K562 (cell line): ENCODE data around the gene LSM4. TPM values are rescaled to one million over a fixed set of nuclear protein-coding genes. Genes with fewer than 3 reads are reported as not detected.

Experiments used
- BCLAF1 ChIP-seq, 2 experiments: fragments of 450-650 bp in 1 of 2; IDR thresholded peaks; 2 replicates each; pipeline ENCODE4 v1.6.1; 2011 to 2017; ENCODE audit warnings: low read depth in 2 of 2, antibody characterized with exemption in 1 of 2, borderline replicate concordance in 1 of 2, low read length in 1 of 2, mild to moderate bottlenecking in 1 of 2, mixed read lengths in 1 of 2; ENCODE audit not compliant: control insufficient read depth in 1 of 2
- CREBBP ChIP-seq: IDR thresholded peaks from one replicate; pipeline ENCODE4 v1.6.1; 2012; ENCODE audit warnings: low read depth, mild to moderate bottlenecking, control low read depth, inconsistent platforms, low read length
- CREM ChIP-seq: IDR thresholded peaks from 2 replicates; pipeline ENCODE4 v1.6.1; 2014; ENCODE audit warnings: antibody characterized with exemption, low read depth
- DEAF1 ChIP-seq: fragments of 450-650 bp; formaldehyde crosslinking; IDR thresholded peaks from 2 replicates; pipeline ENCODE4 v1.4.0; 2020; ENCODE audit warnings: mild to moderate bottlenecking, moderate library complexity
- ELK1 ChIP-seq: sonication (generic); formaldehyde crosslinking; IDR thresholded peaks from 2 replicates; pipeline ENCODE4 v1.8.1; 2022; ENCODE audit warnings: missing genetic modification reagents
- GTF2B ChIP-seq: IDR thresholded peaks from 2 replicates; pipeline ENCODE4 v1.6.1; 2011; ENCODE audit not compliant: insufficient read length; ENCODE audit errors: extremely low read depth
- HCFC1 ChIP-seq: IDR thresholded peaks from 2 replicates; pipeline ENCODE4 v1.6.1; 2012; ENCODE audit warnings: low read depth, low read length, improper control_type of control experiment
- HDAC1 ChIP-seq, 2 experiments: fragments of 450-650 bp; IDR thresholded peaks; 2 replicates each; pipeline ENCODE4 v1.6.1; 2016 to 2017; ENCODE audit warnings: inconsistent platforms in 1 of 2, mild to moderate bottlenecking in 1 of 2, moderate library complexity in 1 of 2
- HNRNPH1 ChIP-seq: fragments of 200-400 bp; formaldehyde crosslinking; optimal IDR thresholded peaks from 2 replicates; pipeline ENCODE3; 2017; ENCODE audit warnings: low read depth, mild to moderate bottlenecking, low read length, moderate library complexity
- MAFK ChIP-seq: IDR thresholded peaks from 2 replicates; pipeline ENCODE4 v1.6.1; 2011; ENCODE audit warnings: low read length, improper control_type of control experiment
- MEF2D ChIP-seq: conservative IDR thresholded peaks from 2 replicates; pipeline ENCODE4 v1.6.1; 2016; ENCODE audit warnings: low read depth, missing genetic modification characterization, missing compliant biosample characterization
- RAD21 ChIP-seq, 2 experiments: fragments of 250-450 bp in 1 of 2; fragments of 450-650 bp in 1 of 2; sonication (Bioruptor Pico) in 1 of 2; formaldehyde crosslinking in 1 of 2; IDR thresholded peaks in 1 of 2; conservative IDR thresholded peaks in 1 of 2; 2 replicates each; pipeline versions ENCODE4 v1.4.0 to v1.8.0; 2020 to 2022; ENCODE audit warnings: mild to moderate bottlenecking in 2 of 2, moderate library complexity in 1 of 2
- RB1 ChIP-seq: fragments of 450-650 bp; IDR thresholded peaks from 2 replicates; pipeline ENCODE4 v1.6.1; 2017; ENCODE audit warnings: low read depth, mild to moderate bottlenecking
- SMAD2 ChIP-seq: fragments of 150-350 bp; IDR thresholded peaks from 2 replicates; pipeline ENCODE4 v1.6.1; 2014; ENCODE audit warnings: low read depth, mild to moderate bottlenecking, low read length
- SMARCA5 ChIP-seq: fragments of 450-650 bp; IDR thresholded peaks from 2 replicates; pipeline ENCODE4 v1.6.1; 2016
- ZKSCAN1 ChIP-seq: fragments of 150-350 bp; IDR thresholded peaks from 2 replicates; pipeline ENCODE4 v1.6.1; 2016; ENCODE audit warnings: low read depth, low read length
- polyA plus RNA-seq, 8 experiments: library from polyadenylated mRNA; depleted of rRNA in 4 of 8; stranded (reverse) in 5 of 8; unstranded in 3 of 8; fragments of >200 nt; fragmentation: Nextera tagmentation in 2 of 8; fragmentation: Illumina TruSeq in 1 of 8; extraction: Ambion mirVana in 2 of 8; extraction: Trizol in 1 of 8; gene quantifications; 2 replicates each; pipeline versions ENCODE4 v1.2.1 to v1.2.3, GENCODE V29; 2011 to 2014; ENCODE audit warnings: inconsistent platforms in 1 of 8, missing spikeins in 1 of 8
- total RNA-seq, 7 experiments: library from RNA; depleted of rRNA in 6 of 7; stranded (reverse); fragments of >200 nt in 6 of 7; fragmentation: Illumina TruSeq in 2 of 7; extraction: Trizol in 2 of 7; gene quantifications; 2 replicates each; pipeline versions ENCODE4 v1.2.1 to v1.2.3, GENCODE V29; 2011 to 2021; ENCODE audit warnings: low replicate concordance in 1 of 7
- TF ChIP-seq, protein P1 (sequence below): fragments of 250-450 bp; sonication (Bioruptor Pico); IDR thresholded peaks from 2 replicates; pipeline ENCODE4 v1.8.0; 2021; ENCODE audit warnings: mild to moderate bottlenecking, moderate library complexity
- TF ChIP-seq, protein P2 (sequence below), 2 experiments: fragments of 450-650 bp in 1 of 2; sonication (generic) in 1 of 2; formaldehyde crosslinking; conservative IDR thresholded peaks; 2 replicates each; pipeline versions ENCODE4 v1.4.0 to v1.8.1; 2020 to 2022; ENCODE audit warnings: mild to moderate bottlenecking in 1 of 2, missing genetic modification reagents in 1 of 2

The LSM4 gene
- total and polyA plus RNA-seq, 9 of the 15 experiments (the other 6 are each of a cell fraction or from before 2014, with no cell fraction given) = 11.9 to 763 (median 202) TPM

GRCh38 chr19:18292810-18293641 is 29.9 kb downstream of the LSM4 start (continued):
- TF ChIP-seq RB1 (no peak; the same call in 1 of the 2 replicates), HDAC1 (IDR thresholded peaks at IDR 0.05) (peak; percentile 41 to 91), CREBBP (no peak), ZKSCAN1 (no peak), BCLAF1 (IDR thresholded peaks at IDR 0.05; ENCODE audit: borderline replicate concordance in 1 of 2, control insufficient read depth in 1 of 2, low read depth in 2 of 2, low read length in 1 of 2) (no peak), DEAF1 (0 out of 2 replicates have a peak, but pooled peaks have one; percentile 9), MAFK (peak; percentile 17; the same call in 1 of the 2 replicates), RAD21 (CRISPR knock-in tag; conservative IDR thresholded peaks at IDR 0.05 in 1 of 2, IDR thresholded peaks at IDR 0.05 in 1 of 2) (no peak), MEF2D (peak; percentile 36; the same call in 1 of the 2 replicates), GTF2B (no peak), SMAD2 (no peak), SMARCA5 (peak; percentile 99), HCFC1 (0 out of 2 replicates have a peak, but pooled peaks have one; percentile 16), HNRNPH1 (no peak), CREM (peak; percentile 53), ELK1 (CRISPR knock-in tag) (no peak)
- TF ChIP-seq, protein P1, sequence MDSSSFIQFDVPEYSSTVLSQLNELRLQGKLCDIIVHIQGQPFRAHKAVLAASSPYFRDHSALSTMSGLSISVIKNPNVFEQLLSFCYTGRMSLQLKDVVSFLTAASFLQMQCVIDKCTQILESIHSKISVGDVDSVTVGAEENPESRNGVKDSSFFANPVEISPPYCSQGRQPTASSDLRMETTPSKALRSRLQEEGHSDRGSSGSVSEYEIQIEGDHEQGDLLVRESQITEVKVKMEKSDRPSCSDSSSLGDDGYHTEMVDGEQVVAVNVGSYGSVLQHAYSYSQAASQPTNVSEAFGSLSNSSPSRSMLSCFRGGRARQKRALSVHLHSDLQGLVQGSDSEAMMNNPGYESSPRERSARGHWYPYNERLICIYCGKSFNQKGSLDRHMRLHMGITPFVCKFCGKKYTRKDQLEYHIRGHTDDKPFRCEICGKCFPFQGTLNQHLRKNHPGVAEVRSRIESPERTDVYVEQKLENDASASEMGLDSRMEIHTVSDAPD (CRISPR knock-in tag) = no peak
- TF ChIP-seq, protein P2, sequence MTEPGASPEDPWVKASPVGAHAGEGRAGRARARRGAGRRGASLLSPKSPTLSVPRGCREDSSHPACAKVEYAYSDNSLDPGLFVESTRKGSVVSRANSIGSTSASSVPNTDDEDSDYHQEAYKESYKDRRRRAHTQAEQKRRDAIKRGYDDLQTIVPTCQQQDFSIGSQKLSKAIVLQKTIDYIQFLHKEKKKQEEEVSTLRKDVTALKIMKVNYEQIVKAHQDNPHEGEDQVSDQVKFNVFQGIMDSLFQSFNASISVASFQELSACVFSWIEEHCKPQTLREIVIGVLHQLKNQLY (CRISPR knock-in tag; conservative IDR thresholded peaks at IDR 0.05) = no peak
